ENCODE results near the gene DESI1. TPM values are rescaled to one million over a fixed set of nuclear protein-coding genes. Genes with fewer than 3 reads are reported as not detected.

Gene DESI1
- total and polyA plus RNA-seq, 7 donors = 14.7 to 27.6 (median 21.5) TPM

GRCh38 chr22:41568811-41569210, 52.0 kb downstream of the DESI1 start:
- H3K36me3 ChIP-seq (ENCODE audit: insufficient read depth in 1 of 2, low read depth in 1 of 2) = no peaks in the 10 kb centered on the region
- no peaks in the 10 kb centered on the region for H3K9me3 ChIP-seq
- H3K27me3 ChIP-seq (ENCODE audit: insufficient read depth in 3 of 3, low read length in 2 of 3) = no peaks in the 10 kb centered on the region
- 79 to 86% (median 83%) methylated on average over 7 of the region's 7 CpGs for whole genome bisulfite sequencing, 3 donors
- DNase-seq (no peak), ATAC-seq (no peak)
- peaks cover 3% of the 10 kb centered on the region for H3K4me1 ChIP-seq
- intact Hi-C loops (cut with DNase I) = no loop called here
- no peak overlapping the region for H3K4me3 ChIP-seq
- H3K27ac ChIP-seq = no peak overlapping the region
- no peak for TF ChIP-seq CTCF (IDR thresholded peaks at IDR 0.05)

DNA sequence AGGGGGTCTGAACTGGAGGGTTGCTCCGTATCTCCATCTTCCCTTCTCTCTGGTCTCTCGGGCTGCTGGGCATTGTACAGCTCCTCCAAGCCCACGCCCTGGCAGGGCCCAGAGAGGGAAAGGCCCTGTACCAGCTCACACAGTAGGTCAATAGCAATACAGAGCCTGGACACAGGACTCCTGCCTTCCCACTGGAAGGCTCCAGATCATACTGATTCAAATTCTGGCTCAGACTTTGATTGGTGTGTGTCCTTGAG, 53.4 kb downstream of the DESI1 start:
- 47 to 54% (median 51%) methylated on average over 3 of the region's 3 CpGs for WGBS, 3 donors

DNA sequence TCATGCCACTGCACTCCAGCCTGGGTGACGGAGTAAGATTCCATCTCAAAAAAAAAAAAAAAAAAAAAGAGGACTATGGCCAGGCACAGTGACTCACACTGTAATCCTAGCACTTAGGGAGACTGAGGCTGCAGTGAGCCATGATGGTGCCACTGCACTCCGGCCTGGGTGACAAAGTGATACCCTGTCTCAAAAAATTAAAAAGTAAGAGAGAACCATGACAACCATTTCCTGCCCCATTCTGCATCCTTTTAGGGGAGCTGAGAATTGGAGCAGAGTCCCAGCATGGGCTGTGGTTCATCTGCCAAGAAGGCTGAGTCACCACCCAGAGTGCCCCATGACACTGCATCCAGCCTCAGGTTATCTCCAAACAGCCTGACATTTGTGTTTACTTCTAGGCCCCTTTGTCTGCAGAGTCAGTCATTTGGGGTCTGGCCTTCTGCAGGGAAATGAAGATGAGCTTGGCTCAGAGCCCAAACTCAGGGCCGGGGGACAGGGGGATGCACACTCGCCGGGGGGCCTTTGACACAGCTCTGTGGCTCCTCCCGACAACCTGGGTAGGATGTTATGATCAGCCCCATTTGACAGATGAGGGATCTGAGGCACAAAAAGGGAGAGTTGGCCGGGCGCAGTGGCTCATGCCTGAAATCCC, 55.3 kb downstream of the DESI1 start:
- H3K27me3 ChIP-seq (ENCODE audit: insufficient read depth in 3 of 3, low read length in 2 of 3) = peaks cover 0 to 6% (median 0%) of the 10 kb centered on the region in 3 donors
- H3K27ac ChIP-seq = peak overlapping the region; percentile 53
- no peaks in the 10 kb centered on the region for H3K9me3 ChIP-seq
- DNase-seq (peak in 1 of 2 donors; percentile 34), ATAC-seq (peak; percentile 73 to 80 (median 76))
- no peak for TF ChIP-seq CTCF (IDR thresholded peaks at IDR 0.05)
- H3K4me1 ChIP-seq = peaks cover 3% of the 10 kb centered on the region
- WGBS, 3 donors = 62 to 68% (median 66%) methylated on average over 8 of the region's 8 CpGs
- no peak overlapping the region for H3K4me3 ChIP-seq
- intact Hi-C loops (cut with DNase I) = no loop called here
- no peaks in the 10 kb centered on the region for H3K36me3 ChIP-seq (ENCODE audit: insufficient read depth in 1 of 2, low read depth in 1 of 2)

More for the DNA sequence above, 53.4 kb downstream of the DESI1 start:
- peaks cover 0 to 2% (median 0%) of the 10 kb centered on the region in 3 donors for H3K27me3 ChIP-seq (ENCODE audit: insufficient read depth in 3 of 3, low read length in 2 of 3)
- no peak overlapping the region for H3K4me3 ChIP-seq
- no peak for TF ChIP-seq CTCF (IDR thresholded peaks at IDR 0.05)
- no peaks in the 10 kb centered on the region for H3K9me3 ChIP-seq
- DNase-seq = no peak
- intact Hi-C loops (cut with DNase I) = no loop called here
- H3K27ac ChIP-seq = no peak overlapping the region
- ATAC-seq = no peak
- H3K4me1 ChIP-seq = peaks cover 3% of the 10 kb centered on the region
- H3K36me3 ChIP-seq (ENCODE audit: insufficient read depth in 1 of 2, low read depth in 1 of 2) = no peaks in the 10 kb centered on the region

- TF ChIP-seq CTCF (IDR thresholded peaks at IDR 0.05) = no peak
- Histone ChIP-seq H3K4me3 (no peak overlapping the region), H3K4me1 (peaks cover 3% of the 10 kb centered on the region), H3K36me3 (ENCODE audit: insufficient read depth in 1 of 2, low read depth in 1 of 2) (no peaks in the 10 kb centered on the region), H3K27ac (no peak overlapping the region), H3K9me3 (no peaks in the 10 kb centered on the region), H3K27me3 (ENCODE audit: insufficient read depth in 3 of 3, low read length in 2 of 3) (peaks cover 0 to 6% (median 3%) of the 10 kb centered on the region in 3 donors)
- ATAC-seq (no peak), DNase-seq (no peak)
- WGBS, 3 donors = 81 to 84% (median 81%) methylated on average over 8 of the region's 8 CpGs
- intact Hi-C loops (cut with DNase I) = no loop called here
Measured at GRCh38 chr22:41564563-41564962, 56.3 kb downstream of the DESI1 start.

All from psoas muscle (tissue), 8 donors.